CD4-positive, alpha-beta memory T cell (primary cell): ENCODE data around the gene TDRD7. TPM values are rescaled to one million over a fixed set of nuclear protein-coding genes. Genes with fewer than 3 reads are reported as not detected.
A peak's percentile ranks its signal among the peaks of the same experiment; 100 is the strongest.

Source experiments
- CTCF ChIA-PET: fragments of 350-600 bp; sonication (Branson Sonifier 250); formaldehyde crosslinking; loops from one replicate; lab custom pipeline; 2021; ENCODE audit warnings: inconsistent platforms; ENCODE audit not compliant: partially characterized antibody; lab: Charles Lee
- POLR2A ChIA-PET: fragments of 350-600 bp; sonication (Branson Sonifier 250); formaldehyde crosslinking; loops from one replicate; lab custom pipeline; 2021; ENCODE audit not compliant: partially characterized antibody; lab: Charles Lee
- DNase-seq, 5 donors: peaks; one replicate each; pipeline versions ENCODE4 v3.0.0 to v3.0.0-alpha.2; 2020 to 2022; ENCODE audit warnings: mixed read lengths in 1 of 5
- H3K27ac ChIP-seq: one replicate; pipeline ENCODE4 v1.7.0; 2013; ENCODE audit warnings: low read depth, low read length
- H3K27me3 ChIP-seq: 2 replicates; pipeline ENCODE4 v1.7.0; 2013; ENCODE audit warnings: mild to moderate bottlenecking, low read length, moderate library complexity; ENCODE audit not compliant: insufficient read depth
- H3K36me3 ChIP-seq: 2 replicates; pipeline ENCODE4 v1.7.0; 2013; ENCODE audit warnings: mild to moderate bottlenecking, low read length, moderate library complexity; ENCODE audit not compliant: insufficient read depth
- H3K4me1 ChIP-seq: 2 replicates; pipeline ENCODE4 v1.7.0; 2013; ENCODE audit warnings: mild to moderate bottlenecking, low read length, moderate library complexity; ENCODE audit not compliant: insufficient read depth
- H3K4me3 ChIP-seq, 2 donors: one replicate each; pipeline ENCODE4 v1.7.0; 2013; ENCODE audit warnings: low read length in 2 of 2, mild to moderate bottlenecking in 1 of 2
- H3K9me3 ChIP-seq, 2 donors: one replicate each; pipeline ENCODE4 v1.7.0; 2013; ENCODE audit warnings: low read length in 2 of 2, control low read depth in 1 of 2; ENCODE audit not compliant: control insufficient read depth in 1 of 2
- H3K27ac Mint-ChIP-seq, 7 donors: one replicate each; pipeline ENCODE4 v1.8.0; 2020 to 2021; ENCODE audit warnings: mixed read lengths in 7 of 7, mild to moderate bottlenecking in 6 of 7, inconsistent platforms in 3 of 7, moderate library complexity in 3 of 7
- H3K27me3 Mint-ChIP-seq, 2 donors: one replicate each; pipeline ENCODE4 v1.8.0; 2020 to 2021; ENCODE audit warnings: mixed read lengths in 2 of 2
- H3K36me3 Mint-ChIP-seq, 2 donors: one replicate each; pipeline ENCODE4 v1.8.0; 2020 to 2021; ENCODE audit warnings: mixed read lengths in 2 of 2, inconsistent platforms in 1 of 2, mild to moderate bottlenecking in 1 of 2
- H3K4me1 Mint-ChIP-seq, 4 donors: one replicate each; pipeline ENCODE4 v1.8.0; 2020 to 2021; ENCODE audit warnings: mixed read lengths in 4 of 4, mild to moderate bottlenecking in 1 of 4
- H3K4me3 Mint-ChIP-seq, 8 donors: one replicate each; pipeline ENCODE4 v1.8.0; 2020 to 2021; ENCODE audit warnings: mixed read lengths in 8 of 8, mild to moderate bottlenecking in 7 of 8, moderate library complexity in 6 of 8, inconsistent platforms in 3 of 8
- H3K9me3 Mint-ChIP-seq, 8 donors: one replicate each; pipeline ENCODE4 v1.8.0; 2020 to 2021; ENCODE audit warnings: mixed read lengths in 8 of 8, mild to moderate bottlenecking in 5 of 8, inconsistent platforms in 3 of 8, moderate library complexity in 1 of 8
- intact Hi-C: fragments of 100-400 bp; cut with micrococcal nuclease; formaldehyde crosslinking; loops from one replicate; pipeline ENCODE4 v1.15.1; 2023
- polyA plus RNA-seq, 2 donors: library from polyadenylated mRNA; unstranded; fragments of 300-500 nt; fragmentation: Illumina TruSeq; gene quantifications; one replicate each; pipeline ENCODE4 v1.2.3, GENCODE V29; 2021
- total RNA-seq, 2 experiments: library from RNA; stranded (reverse); gene quantifications; one replicate each; pipeline ENCODE4 v1.2.3, GENCODE V29; 2021

TDRD7 gene
- total and polyA plus RNA-seq, 4 experiments from 2014 or later, result 5.6 to 13.6 (median 11.4) TPM

DNA sequence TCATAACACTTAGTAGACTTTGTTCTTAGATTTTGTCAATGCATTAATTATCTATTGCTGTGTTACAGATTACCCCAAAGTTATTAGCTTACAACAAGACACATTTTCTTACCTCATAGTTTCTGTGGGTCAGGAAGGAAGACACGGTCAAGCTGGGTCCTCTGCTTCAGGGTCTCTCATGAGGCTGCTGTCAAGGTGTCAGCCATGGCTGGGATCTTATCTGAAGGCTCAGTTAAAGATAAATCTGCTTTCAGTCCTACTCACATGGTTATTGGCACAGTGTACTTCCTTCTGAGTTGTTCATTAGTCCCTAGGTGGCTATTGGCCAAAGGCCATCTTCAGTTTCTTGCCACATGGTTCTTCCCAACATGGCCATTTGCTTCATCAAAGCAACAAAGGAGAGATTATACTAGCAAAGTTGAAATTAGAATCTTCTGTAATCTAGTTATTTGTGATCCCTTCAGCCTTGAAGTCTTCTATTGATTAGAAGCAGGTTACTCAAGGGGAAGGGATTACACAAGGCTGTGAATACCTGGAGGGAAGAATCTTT is 25.2 kb downstream of the TDRD7 start:
- Mint-ChIP-seq H3K27ac (no peak overlapping the region), H3K36me3 (peaks cover 43 to 56% of the 10 kb centered on the region in 2 donors), H3K9me3 (no peaks in the 10 kb centered on the region), H3K4me3 (no peak overlapping the region), H3K27me3 (no peaks in the 10 kb centered on the region), H3K4me1 (no peaks in the 10 kb centered on the region)
- CTCF ChIA-PET, result interaction anchor here (1.1 kb wide), 1 partner anchor 22 kb away, joined by 4 read pairs; no protein-coding TSS in a partner anchor
- POLR2A ChIA-PET, result no interaction called here
- Histone ChIP-seq H3K27ac (no peak overlapping the region), H3K9me3 (no peaks in the 10 kb centered on the region), H3K36me3 (peaks cover 2% of the 10 kb centered on the region), H3K4me3 (no peak overlapping the region), H3K4me1 (no peaks in the 10 kb centered on the region), H3K27me3 (no peaks in the 10 kb centered on the region)
- no peak for DNase-seq
- intact Hi-C loops, result no loop called here

DNA sequence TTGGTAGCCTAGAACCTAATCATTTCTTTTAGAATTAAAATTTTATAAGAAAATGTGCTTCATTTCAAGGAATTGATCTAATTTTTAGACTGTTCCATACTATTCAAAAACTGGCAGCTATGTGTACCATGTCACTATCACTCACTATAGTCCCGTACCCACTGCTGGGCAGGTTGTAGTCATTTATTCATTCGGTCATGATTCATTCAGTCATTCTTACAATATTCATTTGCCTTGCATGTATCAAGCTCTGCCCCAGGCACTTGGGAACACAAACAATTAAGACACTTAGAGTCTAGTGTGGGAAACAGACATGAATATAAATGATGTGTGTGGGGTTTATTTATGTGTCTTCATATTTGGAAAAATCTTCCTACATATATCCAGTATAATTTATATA is 26.4 kb downstream of the TDRD7 start:
- Mint-ChIP-seq H3K4me1 (no peaks in the 10 kb centered on the region), H3K27ac (no peak overlapping the region), H3K27me3 (no peaks in the 10 kb centered on the region), H3K36me3 (peaks cover 44 to 53% of the 10 kb centered on the region in 2 donors), H3K4me3 (no peak overlapping the region), H3K9me3 (no peaks in the 10 kb centered on the region)
- H3K27me3 ChIP-seq, result no peaks in the 10 kb centered on the region
- H3K4me1 ChIP-seq, result no peaks in the 10 kb centered on the region
- DNase-seq, result no peak
- ChIA-PET CTCF (interaction anchor here (0.7 to 0.8 kb wide), 2 partner anchors 9 to 160 kb away, joined by 3 to 4 read pairs; no protein-coding TSS in a partner anchor), POLR2A (no interaction called here)
- no peaks in the 10 kb centered on the region for H3K36me3 ChIP-seq
- H3K9me3 ChIP-seq, result no peaks in the 10 kb centered on the region
- intact Hi-C loops, result no loop called here
- H3K4me3 ChIP-seq, result no peak overlapping the region
- H3K27ac ChIP-seq, result no peak overlapping the region

DNA sequence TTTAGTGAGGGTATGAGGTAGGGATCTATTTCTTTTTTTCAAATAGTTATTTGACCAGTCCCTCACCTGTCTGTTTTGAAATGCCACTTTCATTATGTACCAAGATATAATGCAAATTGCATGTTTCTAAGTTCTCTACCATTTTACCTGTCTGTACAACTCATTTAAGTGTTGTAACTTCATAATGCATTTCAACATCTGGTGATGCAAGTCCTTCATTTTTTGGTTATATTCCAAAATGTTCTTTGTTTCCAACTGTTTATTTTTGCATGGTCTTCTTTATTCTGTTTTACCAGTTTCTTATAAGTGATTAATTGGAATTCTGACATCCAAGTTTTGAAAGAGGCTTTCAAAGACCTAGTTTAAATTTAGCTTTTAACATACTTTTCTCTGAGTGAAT is 26.8 kb downstream of the TDRD7 start:
- Histone ChIP-seq H3K4me3 (no peak overlapping the region), H3K27me3 (no peaks in the 10 kb centered on the region), H3K27ac (no peak overlapping the region), H3K4me1 (no peaks in the 10 kb centered on the region), H3K9me3 (no peaks in the 10 kb centered on the region), H3K36me3 (no peaks in the 10 kb centered on the region)
- no peaks in the 10 kb centered on the region for H3K4me1 Mint-ChIP-seq
- H3K27ac Mint-ChIP-seq, result no peak overlapping the region
- H3K27me3 Mint-ChIP-seq, result no peaks in the 10 kb centered on the region
- ChIA-PET POLR2A (no interaction called here), CTCF (interaction anchor here (0.7 kb wide), 1 partner anchor 9 kb away, joined by 3 read pairs; no protein-coding TSS in a partner anchor)
- no peak for DNase-seq
- H3K4me3 Mint-ChIP-seq, result no peak overlapping the region
- no peaks in the 10 kb centered on the region for H3K9me3 Mint-ChIP-seq
- intact Hi-C loops, result no loop called here
- peaks cover 44 to 51% of the 10 kb centered on the region in 2 donors for H3K36me3 Mint-ChIP-seq

DNA sequence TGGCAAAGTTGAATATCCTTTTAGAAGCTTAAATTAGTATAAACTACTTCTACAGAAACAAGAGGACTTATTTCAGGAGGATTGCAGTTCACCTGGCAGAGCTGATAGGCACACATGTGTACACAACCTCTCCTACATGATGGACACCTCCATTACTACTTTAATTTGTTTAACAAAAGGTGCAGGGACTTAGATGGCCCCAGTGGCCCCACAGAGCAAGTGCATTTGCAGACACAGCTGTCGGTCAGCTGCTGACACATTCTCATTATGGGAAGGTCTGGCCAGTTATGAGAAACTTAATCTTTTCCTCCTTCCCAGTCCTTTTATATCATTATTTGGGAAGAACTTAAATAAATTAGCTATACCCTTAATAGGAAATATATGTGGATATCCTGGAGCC is 28.3 kb downstream of the TDRD7 start:
- intact Hi-C loops, result no loop called here
- H3K9me3 Mint-ChIP-seq, result no peaks in the 10 kb centered on the region
- no peaks in the 10 kb centered on the region for H3K27me3 Mint-ChIP-seq
- DNase-seq, result no peak
- no peak overlapping the region for H3K4me3 ChIP-seq
- CTCF ChIA-PET, result no interaction called here
- POLR2A ChIA-PET, result interaction anchor here (0.6 kb wide), 1 partner anchor 1057 kb away, joined by 3 read pairs; no protein-coding TSS in a partner anchor
- no peaks in the 10 kb centered on the region for H3K9me3 ChIP-seq
- H3K4me1 Mint-ChIP-seq, result no peaks in the 10 kb centered on the region
- no peaks in the 10 kb centered on the region for H3K27me3 ChIP-seq
- H3K27ac Mint-ChIP-seq, result no peak overlapping the region
- no peaks in the 10 kb centered on the region for H3K36me3 ChIP-seq
- H3K4me3 Mint-ChIP-seq, result no peak overlapping the region
- peaks cover 35 to 43% of the 10 kb centered on the region in 2 donors for H3K36me3 Mint-ChIP-seq
- H3K4me1 ChIP-seq, result no peaks in the 10 kb centered on the region
- H3K27ac ChIP-seq, result no peak overlapping the region

DNA sequence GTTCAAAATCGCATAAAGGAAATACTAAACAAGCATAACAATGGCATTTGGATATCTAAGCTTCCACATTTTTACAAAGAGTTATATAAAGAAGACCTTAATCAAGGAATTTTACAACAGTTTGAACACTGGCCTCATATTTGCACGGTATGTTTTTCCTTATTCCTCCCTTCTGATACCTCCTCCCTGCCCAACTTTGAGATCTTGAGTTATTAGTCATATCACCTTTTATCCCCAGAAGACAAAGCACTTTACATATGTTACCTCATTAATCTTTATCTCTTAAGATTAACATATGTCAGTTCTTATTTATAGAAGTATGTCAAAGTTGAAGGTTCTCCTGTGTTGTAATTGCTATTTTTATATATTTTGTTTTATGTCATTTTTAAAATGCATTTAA is 29.8 kb downstream of the TDRD7 start:
- ChIA-PET CTCF (interaction anchor here (0.8 kb wide), 1 partner anchor 29 kb away, joined by 3 read pairs; no protein-coding TSS in a partner anchor), POLR2A (no interaction called here)
- Histone ChIP-seq H3K9me3 (no peaks in the 10 kb centered on the region), H3K27ac (no peak overlapping the region), H3K4me3 (no peak overlapping the region), H3K27me3 (no peaks in the 10 kb centered on the region), H3K4me1 (no peaks in the 10 kb centered on the region), H3K36me3 (no peaks in the 10 kb centered on the region)
- peak overlapping the region in 1 of 7 donors; percentile 25 for H3K27ac Mint-ChIP-seq
- H3K9me3 Mint-ChIP-seq, result no peaks in the 10 kb centered on the region
- peaks cover 40 to 52% of the 10 kb centered on the region in 2 donors for H3K36me3 Mint-ChIP-seq
- H3K27me3 Mint-ChIP-seq, result no peaks in the 10 kb centered on the region
- H3K4me3 Mint-ChIP-seq, result no peak overlapping the region
- H3K4me1 Mint-ChIP-seq, result no peaks in the 10 kb centered on the region
- intact Hi-C loops, result no loop called here
- no peak for DNase-seq

DNA sequence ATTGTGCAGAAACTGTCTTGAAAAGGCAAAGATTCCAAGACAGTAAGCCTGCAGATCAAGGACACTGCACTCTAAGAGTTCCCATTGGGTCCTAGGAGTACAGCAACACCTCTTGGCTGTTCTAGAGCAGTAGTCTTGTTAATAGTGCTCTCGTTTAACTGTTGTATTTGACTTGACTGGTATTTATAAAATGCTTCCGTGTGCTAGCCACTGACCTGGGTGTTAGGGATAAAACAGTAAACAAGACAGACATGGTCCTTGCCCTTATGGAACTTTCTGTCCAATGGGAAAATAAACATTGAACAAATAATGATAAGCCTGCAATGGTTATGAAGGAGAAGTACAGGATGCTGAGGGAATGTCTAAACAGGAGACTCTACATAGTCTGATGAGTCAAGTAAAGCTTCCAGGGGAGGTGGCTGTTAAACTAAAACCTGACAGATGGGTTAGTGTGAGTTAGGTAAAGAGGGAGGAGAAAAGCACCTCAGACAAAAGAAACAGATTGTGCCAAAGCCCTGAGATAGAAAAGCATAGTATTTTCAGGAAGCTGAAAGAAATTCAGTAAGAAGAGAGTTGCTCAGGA is 33.3 kb downstream of the TDRD7 start:
- POLR2A ChIA-PET, result no interaction called here

DNA sequence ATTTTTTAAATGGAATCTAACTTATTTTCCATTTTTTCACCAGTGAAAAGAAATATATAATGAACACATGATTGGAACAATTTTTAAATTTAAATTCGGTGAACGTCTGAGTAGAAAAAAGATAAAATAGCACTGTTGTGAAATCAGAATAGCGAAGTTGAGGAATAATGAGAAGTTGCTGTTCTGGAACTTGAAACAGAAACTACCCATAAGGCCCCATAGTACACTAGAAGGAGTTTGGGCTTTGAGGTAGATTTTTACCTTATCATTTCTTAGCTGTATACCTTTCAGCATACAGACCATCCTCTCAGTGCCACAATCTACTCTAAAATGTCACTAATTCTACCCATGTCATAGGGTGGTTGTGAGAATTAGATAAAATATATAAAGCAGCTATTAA is 35.1 kb downstream of the TDRD7 start:
- POLR2A ChIA-PET, result no interaction called here
- Histone ChIP-seq H3K36me3 (no peaks in the 10 kb centered on the region), H3K27ac (no peak overlapping the region), H3K9me3 (no peaks in the 10 kb centered on the region), H3K4me3 (no peak overlapping the region), H3K4me1 (no peaks in the 10 kb centered on the region), H3K27me3 (no peaks in the 10 kb centered on the region)
- no peaks in the 10 kb centered on the region for H3K9me3 Mint-ChIP-seq
- H3K27ac Mint-ChIP-seq, result no peak overlapping the region
- no peaks in the 10 kb centered on the region for H3K27me3 Mint-ChIP-seq
- no peaks in the 10 kb centered on the region for H3K4me1 Mint-ChIP-seq
- no peak overlapping the region for H3K4me3 Mint-ChIP-seq
- CTCF ChIA-PET, result interaction anchor here (0.6 to 1.6 kb wide), 3 partner anchors 8 to 152 kb away, joined by 3 to 4 read pairs (median 3); no protein-coding TSS in a partner anchor
- intact Hi-C loops, result no loop called here
- no peak for DNase-seq
- H3K36me3 Mint-ChIP-seq, result peaks cover 53 to 55% of the 10 kb centered on the region in 2 donors

More for the DNA sequence above, 33.3 kb downstream of the TDRD7 start:
- H3K9me3 Mint-ChIP-seq, result no peaks in the 10 kb centered on the region
- H3K4me1 Mint-ChIP-seq, result no peaks in the 10 kb centered on the region
- Histone ChIP-seq H3K36me3 (no peaks in the 10 kb centered on the region), H3K9me3 (no peaks in the 10 kb centered on the region), H3K4me1 (no peaks in the 10 kb centered on the region), H3K4me3 (no peak overlapping the region), H3K27ac (no peak overlapping the region), H3K27me3 (no peaks in the 10 kb centered on the region)
- intact Hi-C loops, result no loop called here
- no peak overlapping the region for H3K27ac Mint-ChIP-seq
- H3K4me3 Mint-ChIP-seq, result no peak overlapping the region
- peaks cover 51 to 55% of the 10 kb centered on the region in 2 donors for H3K36me3 Mint-ChIP-seq
- H3K27me3 Mint-ChIP-seq, result no peaks in the 10 kb centered on the region
- CTCF ChIA-PET, result no interaction called here
- DNase-seq, result no peak
